ENCODE data around the gene PLXNC1.

The PLXNC1 gene

GRCh38 chr12:94165670-94166364, 17.4 kb downstream of the PLXNC1 start:
- Histone ChIP-seq H3K36me3 (ENCODE audit: insufficient read depth, low read length) (no peaks in the 10 kb centered on the region), H3K9ac (ENCODE audit: low read length) (no peak overlapping the region), H3K9me3 (ENCODE audit: low read length) (no peaks in the 10 kb centered on the region), H3K4me1 (ENCODE audit: insufficient read depth, low read length) (no peaks in the 10 kb centered on the region), H3K27ac (ENCODE audit: low read depth, low read length) (no peak overlapping the region), H3K4me3 (ENCODE audit: low read depth in 1 of 2, low read length in 2 of 2) (no peak overlapping the region), H3K27me3 (ENCODE audit: control insufficient read depth in 1 of 2, insufficient read depth in 2 of 2, low read length in 2 of 2) (no peaks in the 10 kb centered on the region)

GRCh38 chr12:94167071-94167755, 18.8 kb downstream of the PLXNC1 start:
- H3K4me1 ChIP-seq (ENCODE audit: insufficient read depth, low read length): no peaks in the 10 kb centered on the region
- no peaks in the 10 kb centered on the region for H3K9me3 ChIP-seq (ENCODE audit: low read length)
- H3K36me3 ChIP-seq (ENCODE audit: insufficient read depth, low read length): no peaks in the 10 kb centered on the region
- no peak overlapping the region for H3K4me3 ChIP-seq (ENCODE audit: low read depth in 1 of 2, low read length in 2 of 2)
- no peaks in the 10 kb centered on the region for H3K27me3 ChIP-seq (ENCODE audit: control insufficient read depth in 1 of 2, insufficient read depth in 2 of 2, low read length in 2 of 2)
- no peak overlapping the region for H3K9ac ChIP-seq (ENCODE audit: low read length)
- H3K27ac ChIP-seq (ENCODE audit: low read depth, low read length): no peak overlapping the region

- Histone ChIP-seq H3K27ac (ENCODE audit: low read depth, low read length) (no peak overlapping the region), H3K27me3 (ENCODE audit: control insufficient read depth in 1 of 2, insufficient read depth in 2 of 2, low read length in 2 of 2) (no peaks in the 10 kb centered on the region), H3K9ac (ENCODE audit: low read length) (no peak overlapping the region), H3K9me3 (ENCODE audit: low read length) (no peaks in the 10 kb centered on the region), H3K36me3 (ENCODE audit: insufficient read depth, low read length) (no peaks in the 10 kb centered on the region), H3K4me3 (ENCODE audit: low read depth in 1 of 2, low read length in 2 of 2) (no peak overlapping the region), H3K4me1 (ENCODE audit: insufficient read depth, low read length) (no peaks in the 10 kb centered on the region)
Observed at GRCh38 chr12:94167756-94168416, 19.5 kb downstream of the PLXNC1 start.

GRCh38 chr12:94169495-94169894, 21.1 kb downstream of the PLXNC1 start:
- Histone ChIP-seq H3K27me3 (ENCODE audit: control insufficient read depth in 1 of 2, insufficient read depth in 2 of 2, low read length in 2 of 2) (no peaks in the 10 kb centered on the region), H3K36me3 (ENCODE audit: insufficient read depth, low read length) (no peaks in the 10 kb centered on the region), H3K9ac (ENCODE audit: low read length) (no peak overlapping the region), H3K9me3 (ENCODE audit: low read length) (no peaks in the 10 kb centered on the region), H3K4me3 (ENCODE audit: low read depth in 1 of 2, low read length in 2 of 2) (no peak overlapping the region), H3K4me1 (ENCODE audit: insufficient read depth, low read length) (no peaks in the 10 kb centered on the region), H3K27ac (ENCODE audit: low read depth, low read length) (no peak overlapping the region)

- no peaks in the 10 kb centered on the region for H3K27me3 ChIP-seq (ENCODE audit: control insufficient read depth in 1 of 2, insufficient read depth in 2 of 2, low read length in 2 of 2)
- H3K9ac ChIP-seq (ENCODE audit: low read length): no peak overlapping the region
- H3K27ac ChIP-seq (ENCODE audit: low read depth, low read length): no peak overlapping the region
- no peaks in the 10 kb centered on the region for H3K36me3 ChIP-seq (ENCODE audit: insufficient read depth, low read length)
- H3K4me1 ChIP-seq (ENCODE audit: insufficient read depth, low read length): no peaks in the 10 kb centered on the region
- H3K9me3 ChIP-seq (ENCODE audit: low read length): no peaks in the 10 kb centered on the region
- H3K4me3 ChIP-seq (ENCODE audit: low read depth in 1 of 2, low read length in 2 of 2): no peak overlapping the region
Observed at GRCh38 chr12:94169966-94170689, 21.8 kb downstream of the PLXNC1 start.

- H3K27ac ChIP-seq (ENCODE audit: low read depth, low read length): no peak overlapping the region
- H3K9ac ChIP-seq (ENCODE audit: low read length): no peak overlapping the region
Observed at GRCh38 chr12:94170690-94171594, 22.6 kb downstream of the PLXNC1 start.

GRCh38 chr12:94171595-94171930, 23.2 kb downstream of the PLXNC1 start:
- no peak overlapping the region for H3K27ac ChIP-seq (ENCODE audit: low read depth, low read length)
- H3K27me3 ChIP-seq (ENCODE audit: control insufficient read depth in 1 of 2, insufficient read depth in 2 of 2, low read length in 2 of 2): no peaks in the 10 kb centered on the region
- no peaks in the 10 kb centered on the region for H3K4me1 ChIP-seq (ENCODE audit: insufficient read depth, low read length)
- no peaks in the 10 kb centered on the region for H3K36me3 ChIP-seq (ENCODE audit: insufficient read depth, low read length)
- no peak overlapping the region for H3K9ac ChIP-seq (ENCODE audit: low read length)
- H3K4me3 ChIP-seq (ENCODE audit: low read depth in 1 of 2, low read length in 2 of 2): no peak overlapping the region
- H3K9me3 ChIP-seq (ENCODE audit: low read length): no peaks in the 10 kb centered on the region

More at GRCh38 chr12:94170690-94171594, 22.6 kb downstream of the PLXNC1 start:
- no peaks in the 10 kb centered on the region for H3K9me3 ChIP-seq (ENCODE audit: low read length)
- H3K27me3 ChIP-seq (ENCODE audit: control insufficient read depth in 1 of 2, insufficient read depth in 2 of 2, low read length in 2 of 2): no peaks in the 10 kb centered on the region
- H3K4me1 ChIP-seq (ENCODE audit: insufficient read depth, low read length): no peaks in the 10 kb centered on the region
- no peak overlapping the region for H3K4me3 ChIP-seq (ENCODE audit: low read depth in 1 of 2, low read length in 2 of 2)
- H3K36me3 ChIP-seq (ENCODE audit: insufficient read depth, low read length): no peaks in the 10 kb centered on the region

GRCh38 chr12:94172031-94172430, 23.7 kb downstream of the PLXNC1 start:
- Histone ChIP-seq H3K9me3 (ENCODE audit: low read length) (no peaks in the 10 kb centered on the region), H3K9ac (ENCODE audit: low read length) (no peak overlapping the region), H3K4me1 (ENCODE audit: insufficient read depth, low read length) (no peaks in the 10 kb centered on the region), H3K27ac (ENCODE audit: low read depth, low read length) (no peak overlapping the region), H3K4me3 (ENCODE audit: low read depth in 1 of 2, low read length in 2 of 2) (no peak overlapping the region), H3K36me3 (ENCODE audit: insufficient read depth, low read length) (no peaks in the 10 kb centered on the region), H3K27me3 (ENCODE audit: control insufficient read depth in 1 of 2, insufficient read depth in 2 of 2, low read length in 2 of 2) (no peaks in the 10 kb centered on the region)

- Histone ChIP-seq H3K4me1 (ENCODE audit: insufficient read depth, low read length) (no peaks in the 10 kb centered on the region), H3K27ac (ENCODE audit: low read depth, low read length) (no peak overlapping the region), H3K27me3 (ENCODE audit: control insufficient read depth in 1 of 2, insufficient read depth in 2 of 2, low read length in 2 of 2) (no peaks in the 10 kb centered on the region), H3K9ac (ENCODE audit: low read length) (no peak overlapping the region), H3K4me3 (ENCODE audit: low read depth in 1 of 2, low read length in 2 of 2) (no peak overlapping the region), H3K36me3 (ENCODE audit: insufficient read depth, low read length) (no peaks in the 10 kb centered on the region), H3K9me3 (ENCODE audit: low read length) (no peaks in the 10 kb centered on the region)
Observed at GRCh38 chr12:94172973-94173372, 24.6 kb downstream of the PLXNC1 start.

GRCh38 chr12:94173660-94174265, 25.4 kb downstream of the PLXNC1 start:
- Histone ChIP-seq H3K4me1 (ENCODE audit: insufficient read depth, low read length) (no peaks in the 10 kb centered on the region), H3K36me3 (ENCODE audit: insufficient read depth, low read length) (no peaks in the 10 kb centered on the region), H3K9me3 (ENCODE audit: low read length) (no peaks in the 10 kb centered on the region), H3K9ac (ENCODE audit: low read length) (no peak overlapping the region), H3K27me3 (ENCODE audit: control insufficient read depth in 1 of 2, insufficient read depth in 2 of 2, low read length in 2 of 2) (no peaks in the 10 kb centered on the region), H3K27ac (ENCODE audit: low read depth, low read length) (no peak overlapping the region), H3K4me3 (ENCODE audit: low read depth in 1 of 2, low read length in 2 of 2) (no peak overlapping the region)

Data from muscle layer of colon (tissue), 2 donors.